Measurements from ENCODE around the gene GATB.

- TF ChIP-seq, protein P1, sequence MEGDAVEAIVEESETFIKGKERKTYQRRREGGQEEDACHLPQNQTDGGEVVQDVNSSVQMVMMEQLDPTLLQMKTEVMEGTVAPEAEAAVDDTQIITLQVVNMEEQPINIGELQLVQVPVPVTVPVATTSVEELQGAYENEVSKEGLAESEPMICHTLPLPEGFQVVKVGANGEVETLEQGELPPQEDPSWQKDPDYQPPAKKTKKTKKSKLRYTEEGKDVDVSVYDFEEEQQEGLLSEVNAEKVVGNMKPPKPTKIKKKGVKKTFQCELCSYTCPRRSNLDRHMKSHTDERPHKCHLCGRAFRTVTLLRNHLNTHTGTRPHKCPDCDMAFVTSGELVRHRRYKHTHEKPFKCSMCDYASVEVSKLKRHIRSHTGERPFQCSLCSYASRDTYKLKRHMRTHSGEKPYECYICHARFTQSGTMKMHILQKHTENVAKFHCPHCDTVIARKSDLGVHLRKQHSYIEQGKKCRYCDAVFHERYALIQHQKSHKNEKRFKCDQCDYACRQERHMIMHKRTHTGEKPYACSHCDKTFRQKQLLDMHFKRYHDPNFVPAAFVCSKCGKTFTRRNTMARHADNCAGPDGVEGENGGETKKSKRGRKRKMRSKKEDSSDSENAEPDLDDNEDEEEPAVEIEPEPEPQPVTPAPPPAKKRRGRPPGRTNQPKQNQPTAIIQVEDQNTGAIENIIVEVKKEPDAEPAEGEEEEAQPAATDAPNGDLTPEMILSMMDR (IDR thresholded peaks at IDR 0.05; ENCODE audit: low read depth, low read length): no peak
- TF ChIP-seq EZH2phosphoT487 (IDR thresholded peaks at IDR 0.05; ENCODE audit: low read depth): no peak
Observed at GRCh38 chr4:151771664-151772063, 10.9 kb upstream of the GATB start.
